H1 (cell line): ENCODE measurements around the gene TAOK2.

ENCODE experiments used
- ASH2L ChIP-seq: fragments of 200-600, 300-600 bp; sonication (generic); IDR thresholded peaks from one replicate; pipeline ENCODE4 v1.7.1; 2017; ENCODE audit warnings: low read length
- BACH1 ChIP-seq: IDR thresholded peaks from 2 replicates; pipeline ENCODE4 v1.6.1; 2012; ENCODE audit warnings: low read length, improper control_type of control experiment
- CHD1 ChIP-seq: IDR thresholded peaks from 2 replicates; pipeline ENCODE4 v1.6.1; 2012; ENCODE audit warnings: low read depth, low read length, improper control_type of control experiment
- EGR1 ChIP-seq: IDR thresholded peaks from 2 replicates; pipeline ENCODE4 v1.6.1; 2011; ENCODE audit warnings: low read depth, low read length, borderline replicate concordance
- GABPA ChIP-seq: IDR thresholded peaks from 2 replicates; pipeline ENCODE4 v1.6.1; 2011; ENCODE audit warnings: mild to moderate bottlenecking, low read length, moderate library complexity, borderline replicate concordance; ENCODE audit not compliant: insufficient read depth
- KDM1A ChIP-seq: fragments of 200-600, 300-600 bp; sonication (generic); IDR thresholded peaks from 2 replicates; pipeline ENCODE4 v1.7.1; 2016; ENCODE audit warnings: mild to moderate bottlenecking, low read length, borderline replicate concordance
- NANOG ChIP-seq: IDR thresholded peaks from 2 replicates; pipeline ENCODE4 v1.6.1; 2011; ENCODE audit warnings: low read length, low read depth, mild to moderate bottlenecking, inconsistent platforms; ENCODE audit not compliant: insufficient read depth, poor library complexity, severe bottlenecking
- NRF1 ChIP-seq: IDR thresholded peaks from 2 replicates; pipeline ENCODE4 v1.6.1; 2011; ENCODE audit warnings: mild to moderate bottlenecking, low read depth, low read length, improper control_type of control experiment
- RNF2 ChIP-seq: fragments of 200-900, 300-1000 bp; sonication (generic); IDR thresholded peaks from 2 replicates; pipeline ENCODE4 v1.7.1; 2016; ENCODE audit warnings: borderline replicate concordance, low read depth, mild to moderate bottlenecking, antibody characterized with exemption, low read length; ENCODE audit not compliant: poor library complexity, severe bottlenecking; ENCODE audit errors: missing control alignments
- SUZ12 ChIP-seq: fragments of 200-600 bp; sonication (generic); IDR thresholded peaks from 2 replicates; pipeline ENCODE4 v1.6.1; 2012; ENCODE audit warnings: mild to moderate bottlenecking, inconsistent platforms, low read length, moderate library complexity, mixed read lengths
- TEAD4 ChIP-seq: IDR thresholded peaks from 2 replicates; pipeline ENCODE4 v1.6.1; 2012; ENCODE audit warnings: low read depth, low read length, inconsistent platforms, mixed read lengths
- TF ChIP-seq, protein P1 (sequence below), 3 experiments: IDR thresholded peaks; 1 replicate in 2 of 3; 2 replicates in 1 of 3; pipeline versions ENCODE4 v1.5.1 to v1.6.1; 2011; ENCODE audit warnings: low read length in 3 of 3, mild to moderate bottlenecking in 3 of 3, inconsistent platforms in 2 of 3, low read depth in 1 of 3, moderate library complexity in 1 of 3; ENCODE audit not compliant: insufficient read depth in 1 of 3; ENCODE audit errors: control extremely low read depth in 1 of 3
- TF ChIP-seq, protein P2 (sequence below): IDR thresholded peaks from 2 replicates; pipeline ENCODE4 v1.6.1; 2011; ENCODE audit warnings: low read depth, mild to moderate bottlenecking, low read length; ENCODE audit not compliant: insufficient read depth

DNA sequence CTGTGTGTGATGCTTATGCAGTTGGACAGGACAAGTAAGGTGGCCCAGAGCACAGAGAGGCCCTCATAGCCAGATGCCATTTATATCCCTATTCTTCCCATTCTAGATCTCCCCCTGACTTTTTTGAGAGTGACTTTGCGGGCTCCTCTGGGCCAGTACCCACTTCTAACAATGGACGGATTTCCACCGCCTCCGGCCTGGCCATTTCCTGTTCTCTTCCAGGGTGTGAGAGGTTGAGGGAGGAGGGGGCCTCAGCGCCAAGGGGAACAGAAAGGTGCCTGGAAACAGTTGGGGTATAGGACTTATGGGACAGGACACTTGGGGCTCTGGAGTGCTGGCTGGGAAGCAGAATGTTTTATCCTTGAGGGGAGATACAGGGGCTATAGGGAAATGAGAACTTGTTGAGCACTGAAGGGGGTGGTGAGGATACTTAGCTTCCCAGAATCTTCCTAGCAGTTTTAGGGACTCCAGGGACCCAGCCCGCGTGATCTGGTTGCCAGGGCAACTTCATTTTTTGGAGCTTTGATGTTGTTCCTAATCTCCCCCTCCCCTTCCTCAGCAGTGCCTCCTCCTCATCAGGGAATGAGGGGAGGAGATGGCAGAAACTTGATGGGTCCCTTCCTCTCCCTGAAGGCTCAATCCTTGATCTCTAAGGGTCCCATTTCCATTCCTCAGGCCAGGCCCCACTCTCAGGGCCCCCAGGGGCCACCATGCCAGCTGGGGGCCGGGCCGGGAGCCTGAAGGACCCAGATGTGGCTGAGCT lies 3.6 kb downstream of the TAOK2 start:
- TF ChIP-seq CHD1 (no peak), NANOG (no peak), KDM1A (no peak), SUZ12 (no peak), TEAD4 (no peak), ASH2L (no peak), NRF1 (no peak), BACH1 (no peak), RNF2 (no peak), GABPA (no peak), EGR1 (no peak)
- TF ChIP-seq, protein P1, sequence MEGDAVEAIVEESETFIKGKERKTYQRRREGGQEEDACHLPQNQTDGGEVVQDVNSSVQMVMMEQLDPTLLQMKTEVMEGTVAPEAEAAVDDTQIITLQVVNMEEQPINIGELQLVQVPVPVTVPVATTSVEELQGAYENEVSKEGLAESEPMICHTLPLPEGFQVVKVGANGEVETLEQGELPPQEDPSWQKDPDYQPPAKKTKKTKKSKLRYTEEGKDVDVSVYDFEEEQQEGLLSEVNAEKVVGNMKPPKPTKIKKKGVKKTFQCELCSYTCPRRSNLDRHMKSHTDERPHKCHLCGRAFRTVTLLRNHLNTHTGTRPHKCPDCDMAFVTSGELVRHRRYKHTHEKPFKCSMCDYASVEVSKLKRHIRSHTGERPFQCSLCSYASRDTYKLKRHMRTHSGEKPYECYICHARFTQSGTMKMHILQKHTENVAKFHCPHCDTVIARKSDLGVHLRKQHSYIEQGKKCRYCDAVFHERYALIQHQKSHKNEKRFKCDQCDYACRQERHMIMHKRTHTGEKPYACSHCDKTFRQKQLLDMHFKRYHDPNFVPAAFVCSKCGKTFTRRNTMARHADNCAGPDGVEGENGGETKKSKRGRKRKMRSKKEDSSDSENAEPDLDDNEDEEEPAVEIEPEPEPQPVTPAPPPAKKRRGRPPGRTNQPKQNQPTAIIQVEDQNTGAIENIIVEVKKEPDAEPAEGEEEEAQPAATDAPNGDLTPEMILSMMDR (IDR thresholded peaks at IDR 0.05; ENCODE audit: control extremely low read depth in 1 of 3, insufficient read depth in 1 of 3, low read depth in 1 of 3, low read length in 3 of 3), result no peak
- TF ChIP-seq, protein P2, sequence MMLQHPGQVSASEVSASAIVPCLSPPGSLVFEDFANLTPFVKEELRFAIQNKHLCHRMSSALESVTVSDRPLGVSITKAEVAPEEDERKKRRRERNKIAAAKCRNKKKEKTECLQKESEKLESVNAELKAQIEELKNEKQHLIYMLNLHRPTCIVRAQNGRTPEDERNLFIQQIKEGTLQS, result no peak
